GM12878 (cell line): Measurements from ENCODE around the gene MACF1. TPM values are rescaled to one million over a fixed set of nuclear protein-coding genes. Genes with fewer than 3 reads are reported as not detected.

Experiments used
- ATAC-seq: fragments of 200-7000 bp; cut with Tn5 transposase; 3 replicates; pipeline ENCODE4 v1.9.1; 2020; ENCODE audit warnings: mild to moderate bottlenecking, moderate library complexity
- BruUV-seq: library from RNA; stranded (reverse); fragments of 400-500 nt; replicated peaks from 2 replicates; lab custom pipeline; 2021; lab: Mats Ljungman, UMichigan
- CTCF ChIA-PET: fragments of 300-600 bp; sonication (Branson Sonifier 250); formaldehyde crosslinking; extraction: SDS; loops from one replicate; lab custom pipeline; 2021; ENCODE audit warnings: inconsistent platforms; lab: Yijun Ruan, JAX
- POLR2A ChIA-PET: fragments of 350-600 bp; formaldehyde crosslinking; extraction: SDS; loops from one replicate; lab custom pipeline; 2021; ENCODE audit warnings: inconsistent platforms; lab: Charles Lee
- RAD21 ChIA-PET: fragments of 300-600 bp; sonication (Branson Sonifier 250); formaldehyde crosslinking; loops from one replicate; lab custom pipeline; 2023; ENCODE audit warnings: antibody characterized with exemption; ENCODE audit not compliant: unreplicated experiment; lab: Charles Lee
- SMC1A ChIA-PET: fragments of 300-600 bp; sonication (Branson Sonifier 250); formaldehyde crosslinking; loops from one replicate; lab custom pipeline; 2023; ENCODE audit not compliant: unreplicated experiment, uncharacterized antibody; lab: Charles Lee
- DNase-seq: peaks from one replicate; pipeline ENCODE4 v3.0.0-alpha.2; 2011; ENCODE audit warnings: low read depth, low spot score
- FAIRE-seq: peaks from 3 replicates; lab custom pipeline; 2011; peaks lifted over from hg19 to GRCh38; lab: Jason Lieb, UNC
- H2AFZ ChIP-seq: 2 replicates; pipeline ENCODE4 v1.6.0; 2011; ENCODE audit warnings: low read depth, low read length, control low read depth; ENCODE audit not compliant: control insufficient read depth
- H3K27ac ChIP-seq: 2 replicates; pipeline ENCODE4 v1.5.1; 2011; ENCODE audit warnings: control low read depth; ENCODE audit not compliant: control insufficient read depth, insufficient read depth
- H3K27me3 ChIP-seq, 2 experiments: replicated peaks in 1 of 2; 2 replicates each; pipeline versions ENCODE4 v1.6.0 to v1.6.1; 2011; ENCODE audit warnings: low read length in 1 of 2; ENCODE audit not compliant: control insufficient read depth in 2 of 2, insufficient read depth in 2 of 2
- H3K36me3 ChIP-seq, 2 experiments: 2 replicates each; pipeline ENCODE4 v1.5.1; 2011; ENCODE audit warnings: low read length in 1 of 2; ENCODE audit not compliant: control insufficient read depth in 2 of 2, insufficient read depth in 2 of 2
- H3K4me1 ChIP-seq: 2 replicates; pipeline ENCODE4 v1.6.1; 2011; ENCODE audit warnings: mild to moderate bottlenecking, low read length, moderate library complexity, mixed read lengths; ENCODE audit not compliant: control insufficient read depth, insufficient read depth
- H3K4me2 ChIP-seq: 2 replicates; pipeline ENCODE4 v1.6.0; 2011; ENCODE audit warnings: control low read depth; ENCODE audit not compliant: control insufficient read depth, insufficient read depth
- H3K4me3 ChIP-seq: fragments of 200-600 bp; sonication (generic); 2 replicates; pipeline ENCODE4 v1.5.1; 2016
- H3K79me2 ChIP-seq: 2 replicates; pipeline ENCODE4 v1.6.0; 2011; ENCODE audit warnings: low read length; ENCODE audit not compliant: control insufficient read depth, insufficient read depth
- H3K9ac ChIP-seq: 2 replicates; pipeline ENCODE4 v1.8.0; 2011; ENCODE audit warnings: low read length, control low read depth, mixed read lengths; ENCODE audit not compliant: control insufficient read depth, insufficient read depth
- H3K9me3 ChIP-seq: replicated peaks from 3 replicates; pipeline ENCODE4 v1.5.1; 2011; ENCODE audit warnings: mild to moderate bottlenecking, low read length; ENCODE audit not compliant: control insufficient read depth, insufficient read depth
- H4K20me1 ChIP-seq: 2 replicates; pipeline ENCODE4 v1.6.0; 2011; ENCODE audit not compliant: control insufficient read depth, insufficient read depth
- CBX3 ChIP-seq: fragments of 200-600 bp; sonication (generic); IDR thresholded peaks from 2 replicates; pipeline ENCODE4 v1.6.1; 2016; ENCODE audit warnings: low read depth, borderline replicate concordance
- CHD1 ChIP-seq: IDR thresholded peaks from 2 replicates; pipeline ENCODE4 v1.6.1; 2012; ENCODE audit warnings: low read depth, low read length, improper control_type of control experiment
- EED ChIP-seq: sonication (generic); IDR thresholded peaks from 2 replicates; pipeline ENCODE4 v1.6.1; 2016; ENCODE audit warnings: antibody characterized with exemption, low read depth
- JUNB ChIP-seq: IDR thresholded peaks from 2 replicates; pipeline ENCODE4 v1.6.1; 2016; ENCODE audit warnings: antibody characterized with exemption, mild to moderate bottlenecking
- MTA3 ChIP-seq: IDR thresholded peaks from 2 replicates; pipeline ENCODE4 v1.6.1; 2012; ENCODE audit warnings: low read length, inconsistent platforms, borderline replicate concordance
- RBBP5 ChIP-seq: fragments of 200-600 bp; sonication (generic); conservative IDR thresholded peaks from 2 replicates; pipeline ENCODE4 v1.6.1; 2016
- RUNX3 ChIP-seq: IDR thresholded peaks from 2 replicates; pipeline ENCODE4 v1.6.1; 2012; ENCODE audit warnings: low read length, inconsistent platforms
- SUZ12 ChIP-seq: fragments of 200-600 bp; sonication (generic); IDR thresholded peaks from one replicate; pipeline ENCODE4 v1.6.1; 2018; ENCODE audit warnings: antibody characterized with exemption, mild to moderate bottlenecking; ENCODE audit not compliant: unreplicated experiment
- WGBS: methylation state at CpG from one replicate; pipeline ENCODE4 v1.1.6; 2016; ENCODE audit warnings: low lambda C conversion rate; ENCODE audit not compliant: insufficient replicate concordance, insufficient coverage; ENCODE audit errors: missing lambda C conversion rate; 5-methylcytosine and 5-hydroxymethylcytosine counted together
- in situ Hi-C: fragments of 300-500 bp; cut with MboI; formaldehyde crosslinking; loops from 9 replicates; pipeline ENCODE4 v1.14.3; 2018; ENCODE audit warnings: mixed read lengths
- intact Hi-C: fragments of 100-400 bp; cut with micrococcal nuclease; formaldehyde crosslinking; loops from one replicate; pipeline ENCODE4 v1.14.2; 2022; ENCODE audit not compliant: unreplicated experiment
- polyA plus RNA-seq, 11 experiments: library from polyadenylated mRNA; depleted of rRNA in 4 of 11; unstranded in 6 of 11; stranded (reverse) in 5 of 11; fragments of >200 nt; fragmentation: Nextera tagmentation in 4 of 11; fragmentation: Illumina TruSeq in 1 of 11; extraction: Ambion mirVana in 4 of 11; extraction: Trizol in 1 of 11; gene quantifications; 1 replicate in 1 of 11; 2 replicates in 10 of 11; pipeline versions ENCODE4 v1.2.1 to v1.2.3, GENCODE V29; 2011 to 2016; ENCODE audit warnings: inconsistent platforms in 2 of 11, missing spikeins in 2 of 11, low read depth in 1 of 11
- total RNA-seq, 4 experiments: library from RNA; depleted of rRNA in 3 of 4; stranded (reverse); fragments of >200 nt in 3 of 4; fragmentation: Illumina TruSeq in 1 of 4; extraction: Trizol in 1 of 4; gene quantifications; 2 replicates each; pipeline versions ENCODE4 v1.2.1 to v1.2.3, GENCODE V29; 2013 to 2021
- TF ChIP-seq, protein P1 (sequence below): fragments of 450-650 bp; IDR thresholded peaks from 2 replicates; pipeline ENCODE4 v1.6.1; 2017; ENCODE audit warnings: low read depth, mild to moderate bottlenecking, moderate library complexity
- TF ChIP-seq, protein P2 (sequence below): fragments of 450-650 bp; IDR thresholded peaks from 2 replicates; pipeline ENCODE4 v1.6.1; 2017; ENCODE audit warnings: mild to moderate bottlenecking, moderate library complexity

MACF1 gene
- total and polyA plus RNA-seq, 10 of the 15 experiments (the other 5 are each of a cell fraction or from before 2014, with no cell fraction given): 15.5 to 201 (median 76.9) TPM

DNA sequence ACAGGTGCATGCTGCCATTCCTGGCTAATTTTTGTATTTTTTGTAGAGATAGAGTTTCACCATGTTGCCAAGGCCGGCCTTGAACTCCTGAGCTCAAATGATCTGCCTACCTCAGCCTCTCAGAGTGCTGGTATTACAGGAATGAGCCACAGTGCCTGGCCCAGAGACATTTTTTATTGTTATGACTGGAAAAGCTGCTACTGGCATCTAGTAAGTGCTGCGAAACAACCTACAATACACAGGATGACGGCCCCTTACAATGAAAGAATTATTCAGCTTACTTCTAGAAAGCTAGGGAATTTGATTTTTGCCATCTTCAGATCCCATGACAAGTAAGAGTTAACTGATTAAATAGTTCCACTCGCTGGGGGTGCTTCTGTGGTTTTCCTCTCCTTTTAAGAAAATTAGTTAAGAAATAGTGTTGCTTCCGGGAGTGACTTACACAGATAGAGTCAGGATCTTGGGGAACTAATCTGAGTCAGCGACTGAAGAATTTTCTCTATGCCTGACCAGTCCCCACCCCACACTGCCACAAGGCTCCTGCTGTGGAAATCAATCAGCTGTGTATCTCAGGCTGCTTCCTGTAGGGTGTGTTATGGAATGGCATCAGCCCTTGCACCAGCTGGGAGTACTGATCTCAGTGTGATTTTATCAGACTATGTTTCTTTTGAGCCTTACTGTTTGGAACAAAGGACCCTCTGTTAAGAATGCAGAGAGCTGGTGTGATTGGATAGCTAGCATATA lies 194.0 kb downstream of the MACF1 start:
- Histone ChIP-seq H3K4me2 (peak overlapping the region; percentile 70), H3K36me3 (peaks cover 0 to 4% of the 10 kb centered on the region in 2 experiments; a peak in 2 of 4 replicates), H3K27me3 (no peaks in the 10 kb centered on the region), H2AFZ (no peak overlapping the region), H3K9me3 (no peaks in the 10 kb centered on the region), H3K4me1 (peaks cover 27% of the 10 kb centered on the region), H3K27ac (peak overlapping the region; percentile 32), H3K79me2 (peaks cover 20% of the 10 kb centered on the region), H3K9ac (no peak overlapping the region; the same call in 1 of the 2 replicates), H3K4me3 (no peak overlapping the region), H4K20me1 (no peaks in the 10 kb centered on the region)
- 26% methylated on average over 6 of the region's 6 CpGs for WGBS
- POLR2A ChIA-PET: interaction anchor here (0.5 to 1.3 kb wide), 4 partner anchors 13 to 909 kb away, joined by 3 to 7 read pairs (median 4); no protein-coding TSS in a partner anchor
- peak; percentile 57 for FAIRE-seq
- RAD21 ChIA-PET: interaction anchor here (0.6 to 1.2 kb wide), 3 partner anchors 13 to 542 kb away, joined by 3 to 5 read pairs (median 3); no protein-coding TSS in a partner anchor
- SMC1A ChIA-PET: interaction anchor here (0.7 to 4.9 kb wide), 4 partner anchors 13 to 77 kb away, joined by 3 to 19 read pairs (median 4); no protein-coding TSS in a partner anchor
- CTCF ChIA-PET: interaction anchor here (0.8 to 2.9 kb wide), 10 partner anchors 11 to 329 kb away, joined by 3 to 9 read pairs (median 4); no protein-coding TSS in a partner anchor
- no TSS peak for BruUV-seq
- DNase-seq: no peak
- in situ Hi-C loops (no loop called here), intact Hi-C loops (no loop called here)
- no peak for TF ChIP-seq RBBP5
- TF ChIP-seq, protein P1, sequence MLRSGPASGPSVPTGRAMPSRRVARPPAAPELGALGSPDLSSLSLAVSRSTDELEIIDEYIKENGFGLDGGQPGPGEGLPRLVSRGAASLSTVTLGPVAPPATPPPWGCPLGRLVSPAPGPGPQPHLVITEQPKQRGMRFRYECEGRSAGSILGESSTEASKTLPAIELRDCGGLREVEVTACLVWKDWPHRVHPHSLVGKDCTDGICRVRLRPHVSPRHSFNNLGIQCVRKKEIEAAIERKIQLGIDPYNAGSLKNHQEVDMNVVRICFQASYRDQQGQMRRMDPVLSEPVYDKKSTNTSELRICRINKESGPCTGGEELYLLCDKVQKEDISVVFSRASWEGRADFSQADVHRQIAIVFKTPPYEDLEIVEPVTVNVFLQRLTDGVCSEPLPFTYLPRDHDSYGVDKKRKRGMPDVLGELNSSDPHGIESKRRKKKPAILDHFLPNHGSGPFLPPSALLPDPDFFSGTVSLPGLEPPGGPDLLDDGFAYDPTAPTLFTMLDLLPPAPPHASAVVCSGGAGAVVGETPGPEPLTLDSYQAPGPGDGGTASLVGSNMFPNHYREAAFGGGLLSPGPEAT: no peak
- TF ChIP-seq CBX3: no peak
- TF ChIP-seq RUNX3: peak; percentile 64
- TF ChIP-seq, protein P2, sequence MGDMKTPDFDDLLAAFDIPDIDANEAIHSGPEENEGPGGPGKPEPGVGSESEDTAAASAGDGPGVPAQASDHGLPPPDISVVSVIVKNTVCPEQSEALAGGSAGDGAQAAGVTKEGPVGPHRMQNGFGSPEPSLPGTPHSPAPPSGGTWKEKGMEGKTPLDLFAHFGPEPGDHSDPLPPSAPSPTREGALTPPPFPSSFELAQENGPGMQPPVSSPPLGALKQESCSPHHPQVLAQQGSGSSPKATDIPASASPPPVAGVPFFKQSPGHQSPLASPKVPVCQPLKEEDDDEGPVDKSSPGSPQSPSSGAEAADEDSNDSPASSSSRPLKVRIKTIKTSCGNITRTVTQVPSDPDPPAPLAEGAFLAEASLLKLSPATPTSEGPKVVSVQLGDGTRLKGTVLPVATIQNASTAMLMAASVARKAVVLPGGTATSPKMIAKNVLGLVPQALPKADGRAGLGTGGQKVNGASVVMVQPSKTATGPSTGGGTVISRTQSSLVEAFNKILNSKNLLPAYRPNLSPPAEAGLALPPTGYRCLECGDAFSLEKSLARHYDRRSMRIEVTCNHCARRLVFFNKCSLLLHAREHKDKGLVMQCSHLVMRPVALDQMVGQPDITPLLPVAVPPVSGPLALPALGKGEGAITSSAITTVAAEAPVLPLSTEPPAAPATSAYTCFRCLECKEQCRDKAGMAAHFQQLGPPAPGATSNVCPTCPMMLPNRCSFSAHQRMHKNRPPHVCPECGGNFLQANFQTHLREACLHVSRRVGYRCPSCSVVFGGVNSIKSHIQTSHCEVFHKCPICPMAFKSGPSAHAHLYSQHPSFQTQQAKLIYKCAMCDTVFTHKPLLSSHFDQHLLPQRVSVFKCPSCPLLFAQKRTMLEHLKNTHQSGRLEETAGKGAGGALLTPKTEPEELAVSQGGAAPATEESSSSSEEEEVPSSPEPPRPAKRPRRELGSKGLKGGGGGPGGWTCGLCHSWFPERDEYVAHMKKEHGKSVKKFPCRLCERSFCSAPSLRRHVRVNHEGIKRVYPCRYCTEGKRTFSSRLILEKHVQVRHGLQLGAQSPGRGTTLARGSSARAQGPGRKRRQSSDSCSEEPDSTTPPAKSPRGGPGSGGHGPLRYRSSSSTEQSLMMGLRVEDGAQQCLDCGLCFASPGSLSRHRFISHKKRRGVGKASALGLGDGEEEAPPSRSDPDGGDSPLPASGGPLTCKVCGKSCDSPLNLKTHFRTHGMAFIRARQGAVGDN: no peak
- no peak for TF ChIP-seq CHD1
- TF ChIP-seq MTA3: no peak
- peak; percentile 33 for TF ChIP-seq JUNB
- no peak for TF ChIP-seq SUZ12
- peak; percentile 79 for TF ChIP-seq EED
- ATAC-seq: peak; percentile 80
